VCaP (cell line): ENCODE measurements around the gene CLN5.

ENCODE experiments used
- H3K27ac ChIP-seq: fragments of 450-650 bp; 2 replicates; pipeline ENCODE4 v1.5.1; 2017
- CTCF ChIP-seq: fragments of 450-650 bp; conservative IDR thresholded peaks from 2 replicates; pipeline ENCODE4 v1.5.1; 2017; ENCODE audit warnings: mild to moderate bottlenecking, moderate library complexity

The CLN5 gene

DNA sequence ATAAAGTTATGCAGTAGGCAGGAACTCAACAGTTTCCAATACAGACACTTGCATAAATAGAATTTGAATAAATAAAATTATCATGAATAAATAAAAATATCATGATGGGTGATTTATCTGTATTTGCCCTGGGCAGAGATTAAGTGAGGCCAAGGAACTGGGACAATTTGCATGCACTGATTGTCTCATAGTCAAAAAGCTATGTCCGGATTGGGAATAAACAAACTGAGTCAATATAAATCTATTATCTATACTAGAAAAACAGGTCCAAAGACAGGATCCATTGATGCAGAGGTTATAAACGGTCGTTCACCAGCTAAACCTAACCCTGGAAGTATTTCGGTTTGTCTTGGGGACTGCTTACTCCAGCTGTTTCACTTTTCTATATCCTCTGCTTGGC is 61.3 kb downstream of the CLN5 start:
- TF ChIP-seq CTCF = no peak
- peak overlapping the region; percentile 92 for H3K27ac ChIP-seq
